HS-5 (cell line): ENCODE measurements around the gene PRR22.

Experiments
- DNase-seq: peaks from one replicate; pipeline ENCODE4 v3.0.0-alpha.2; 2012; ENCODE audit warnings: low read depth

The PRR22 gene

GRCh38 chr19:5784581-5785147 is at the start of gene PRR22:
Gene PRR22 (minus strand): TSS chr19:5784746. CDS start chr19:5784660, 86 bp downstream.
- DNase-seq = no peak

GRCh38 chr19:5832527-5833216 is 48.1 kb upstream of the PRR22 start:
- no peak for DNase-seq

- no peak for DNase-seq
These were observed 47.5 kb upstream of the PRR22 start for GRCh38 chr19:5832061-5832460.

GRCh38 chr19:5831159-5831558 is 46.6 kb upstream of the PRR22 start:
- no peak for DNase-seq

GRCh38 chr19:5829567-5830310 is 45.2 kb upstream of the PRR22 start:
- no peak for DNase-seq

- DNase-seq = no peak
These were observed 44.4 kb upstream of the PRR22 start for GRCh38 chr19:5828661-5829566.

GRCh38 chr19:5827891-5828660 is 43.5 kb upstream of the PRR22 start:
- DNase-seq = peak; percentile 47

GRCh38 chr19:5827342-5827890 is 42.9 kb upstream of the PRR22 start:
- no peak for DNase-seq

- DNase-seq = no peak
These were observed 42.2 kb upstream of the PRR22 start for GRCh38 chr19:5826531-5827341.

GRCh38 chr19:5825178-5825577 is 40.6 kb upstream of the PRR22 start:
- no peak for DNase-seq

GRCh38 chr19:5824751-5825150 is 40.2 kb upstream of the PRR22 start:
- DNase-seq = no peak

GRCh38 chr19:5823579-5824281 is 39.2 kb upstream of the PRR22 start:
- no peak for DNase-seq

GRCh38 chr19:5822181-5822844 is 37.8 kb upstream of the PRR22 start:
- no peak for DNase-seq

GRCh38 chr19:5821521-5822180 is 37.1 kb upstream of the PRR22 start:
- no peak for DNase-seq

- DNase-seq = no peak
These were observed 36.2 kb upstream of the PRR22 start for GRCh38 chr19:5820785-5821184.

GRCh38 chr19:5818594-5818993 is 34.0 kb upstream of the PRR22 start:
- DNase-seq = no peak

- no peak for DNase-seq
These were observed 32.7 kb upstream of the PRR22 start for GRCh38 chr19:5817218-5817617.

GRCh38 chr19:5814852-5815246 is 30.3 kb upstream of the PRR22 start:
- DNase-seq = no peak
